ENCODE measurements around the gene PSMA3.

Gene PSMA3

DNA sequence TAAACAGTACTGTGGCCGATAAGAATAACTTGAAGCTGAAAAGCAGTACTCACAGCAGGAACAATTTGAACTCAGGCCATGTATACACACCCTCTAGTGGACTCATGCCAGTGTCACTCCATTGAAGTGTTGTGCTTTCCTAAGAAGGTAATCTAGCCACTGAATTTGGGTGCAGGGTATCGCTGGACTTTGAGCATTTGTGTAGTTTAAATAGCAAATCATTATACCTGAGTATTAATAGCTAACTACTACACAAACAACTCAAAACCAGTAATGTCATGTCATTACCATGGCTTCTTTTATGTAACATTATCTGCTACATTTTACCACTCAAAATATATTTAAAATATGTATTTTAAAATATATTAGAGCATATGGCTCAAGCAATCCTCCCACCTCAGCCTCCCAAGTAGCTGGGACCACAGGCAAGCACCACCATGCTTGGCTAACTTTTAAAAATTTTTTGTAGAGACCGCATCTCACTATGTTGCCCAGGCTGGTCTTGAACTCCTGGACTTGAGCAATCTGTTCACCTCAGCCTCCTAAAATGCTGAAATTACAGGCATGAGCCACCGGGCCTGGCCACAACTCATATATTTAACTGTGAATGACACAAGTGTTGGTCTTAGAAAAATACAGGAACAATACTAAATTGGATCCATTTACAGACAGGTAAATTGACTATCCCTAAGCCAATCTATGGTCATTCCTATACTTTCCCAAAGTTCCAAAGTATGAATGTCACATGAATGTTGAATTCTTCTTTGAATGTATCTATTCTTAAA, 28.1 kb downstream of the PSMA3 start:
- peak in 1 of 2 experiments; percentile 30 for DNase-seq

DNA sequence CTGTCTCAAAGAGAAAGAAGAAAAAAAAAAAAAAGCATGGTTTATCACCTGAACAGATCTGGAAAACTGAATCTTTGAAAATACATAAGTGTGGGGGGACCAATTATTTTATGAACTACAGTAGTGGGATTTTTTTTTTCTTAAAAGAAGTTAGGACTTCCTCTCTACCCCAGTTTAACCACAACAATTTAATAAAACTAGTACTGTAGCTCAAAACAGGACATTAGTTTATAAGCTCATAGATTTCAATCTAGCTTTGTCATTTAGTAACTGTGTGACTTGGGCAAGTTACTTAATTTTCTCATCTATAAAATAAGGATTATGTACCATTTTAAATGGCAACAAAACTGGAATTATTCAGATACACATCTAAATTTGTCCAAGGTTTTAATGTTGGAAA, 30.2 kb downstream of the PSMA3 start:
- DNase-seq: no peak

DNA sequence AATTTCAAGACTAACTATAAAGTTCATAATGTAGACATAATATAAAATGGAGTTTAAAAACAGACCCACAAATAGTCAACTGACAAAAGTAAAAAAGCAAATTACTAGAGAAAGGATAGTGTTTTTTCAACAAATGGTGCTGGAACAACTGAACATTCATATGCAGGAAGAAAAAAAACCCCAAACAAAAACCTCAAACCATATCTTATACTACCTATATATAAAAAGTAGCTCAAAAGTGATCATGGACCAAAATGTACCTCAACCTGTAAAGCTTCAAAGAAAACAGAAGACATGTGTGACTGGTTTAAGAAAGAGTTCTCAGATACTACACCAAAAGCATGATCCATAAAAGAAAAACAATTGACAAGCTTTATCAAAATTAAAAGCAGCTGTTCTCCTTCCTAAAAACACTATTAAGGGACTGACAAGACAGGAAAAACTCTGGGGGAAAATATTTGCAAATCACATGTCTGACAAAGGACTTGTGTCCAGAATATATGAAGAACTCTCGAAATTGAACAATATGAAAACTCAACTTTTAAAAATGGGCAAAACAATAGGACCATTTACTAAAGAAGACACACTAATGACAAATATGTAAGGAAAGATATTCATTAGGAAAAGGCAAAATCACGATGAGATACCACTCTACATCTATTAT, 31.0 kb downstream of the PSMA3 start:
- DNase-seq: no peak

DNA sequence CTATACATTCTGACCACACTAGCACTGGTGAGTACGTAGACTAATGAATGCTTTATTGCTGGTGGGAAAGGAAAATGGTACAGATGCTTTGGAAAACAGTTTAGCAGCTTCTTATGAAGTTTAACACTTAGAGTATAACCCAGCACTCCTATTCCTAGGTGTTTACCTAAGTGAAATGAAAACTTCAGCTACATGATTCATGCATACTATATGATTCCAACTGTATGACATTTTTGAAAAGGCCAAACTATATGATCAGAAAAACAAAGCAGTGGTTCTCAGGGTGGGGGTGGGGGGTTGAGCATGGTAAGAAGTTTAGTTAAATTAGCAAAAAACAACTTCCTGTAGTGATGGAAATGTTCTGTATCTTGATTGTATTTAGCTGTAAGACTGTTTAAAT, 31.6 kb downstream of the PSMA3 start:
- no peak for DNase-seq

DNA sequence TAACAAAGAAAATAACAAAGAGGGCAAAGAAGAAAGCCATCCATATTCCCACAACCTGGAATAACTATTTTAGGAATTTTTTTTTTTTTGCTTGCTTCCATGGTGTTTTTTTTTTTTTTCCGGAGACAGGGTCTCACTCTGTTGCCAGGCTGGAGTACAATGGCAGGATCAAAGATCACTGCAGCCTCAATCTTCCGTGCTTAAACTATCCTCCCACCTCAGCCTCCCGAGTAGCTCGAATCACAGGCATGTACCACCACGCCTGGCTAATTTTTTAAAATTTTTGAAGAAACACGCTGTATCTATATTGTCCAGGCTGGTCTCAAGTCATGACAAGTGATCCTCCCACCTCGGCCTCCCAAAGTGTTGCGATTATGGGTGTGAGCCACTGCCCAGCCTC, 33.5 kb downstream of the PSMA3 start:
- DNase-seq: no peak

GRCh38 chr14:58280954-58281787, 36.5 kb downstream of the PSMA3 start:
- DNase-seq: no peak

DNA sequence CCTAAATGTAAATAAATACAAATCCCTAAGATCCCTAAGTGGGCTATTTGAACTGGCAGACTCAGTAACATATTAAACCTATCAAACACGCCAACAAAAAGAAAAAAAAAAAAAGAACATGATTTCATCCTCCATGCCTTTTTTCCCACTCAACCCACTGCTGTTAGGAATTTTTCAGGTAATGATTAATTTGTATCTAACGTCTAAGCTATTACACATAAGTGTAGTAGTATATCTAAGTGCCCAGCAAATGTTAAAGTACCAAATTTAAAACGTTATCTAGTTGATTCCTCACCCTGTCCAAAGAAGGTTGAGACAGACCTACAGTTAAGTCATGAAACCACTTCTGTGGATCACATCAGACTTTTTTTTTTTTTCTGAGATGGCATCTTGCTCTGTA, 37.3 kb downstream of the PSMA3 start:
- no peak for DNase-seq

DNA sequence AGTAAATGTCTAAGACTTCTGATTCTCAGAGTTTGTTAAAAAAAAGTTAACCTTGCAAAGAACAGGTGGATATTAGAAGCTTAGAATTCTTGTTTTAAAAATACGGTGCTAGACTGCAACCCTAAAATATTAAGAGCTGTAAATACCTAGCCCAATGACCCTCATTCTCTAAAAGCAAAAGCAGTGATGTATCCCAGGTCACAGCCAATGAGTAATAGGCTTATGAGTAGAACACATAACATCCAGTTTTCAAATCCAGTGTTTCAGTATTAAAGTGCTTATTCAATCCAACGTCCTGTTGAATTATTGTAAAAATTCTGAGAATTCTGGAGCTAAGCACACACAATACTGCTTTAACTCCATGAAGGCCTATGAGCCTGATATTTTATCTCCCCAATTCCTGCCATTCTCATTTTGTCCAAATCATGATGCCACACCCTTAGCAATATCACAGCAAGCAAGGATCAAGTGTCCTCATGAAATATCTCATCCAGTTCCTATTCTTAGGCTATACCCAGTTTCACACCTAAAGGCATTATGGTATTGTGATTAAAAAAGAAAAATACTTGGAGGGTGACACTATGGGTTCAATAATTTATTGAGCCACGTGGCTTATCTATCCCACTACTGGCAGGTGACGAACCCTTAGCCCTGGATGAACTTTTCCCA, 38.4 kb downstream of the PSMA3 start:
- DNase-seq: no peak

DNA sequence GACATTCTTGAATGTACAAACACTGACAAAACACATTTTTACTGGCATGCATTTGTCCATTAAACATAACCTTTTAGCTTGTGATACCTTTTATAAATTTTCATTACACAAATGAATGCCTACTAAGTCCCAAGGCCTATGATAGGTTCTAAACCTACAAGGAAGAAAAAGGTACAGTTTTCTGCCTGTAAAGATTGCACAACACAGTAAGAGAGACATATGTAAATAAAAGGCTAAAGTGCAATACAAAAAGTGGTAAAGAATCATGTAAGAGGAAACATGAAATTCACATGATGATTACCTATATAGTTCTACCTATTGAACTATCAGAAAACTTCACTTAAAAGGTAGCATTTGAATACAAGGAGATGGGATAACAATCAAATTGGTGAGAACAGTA, 39.1 kb downstream of the PSMA3 start:
- DNase-seq: no peak

- DNase-seq: no peak
Measured at GRCh38 chr14:58285132-58285531, 40.5 kb downstream of the PSMA3 start.

DNA sequence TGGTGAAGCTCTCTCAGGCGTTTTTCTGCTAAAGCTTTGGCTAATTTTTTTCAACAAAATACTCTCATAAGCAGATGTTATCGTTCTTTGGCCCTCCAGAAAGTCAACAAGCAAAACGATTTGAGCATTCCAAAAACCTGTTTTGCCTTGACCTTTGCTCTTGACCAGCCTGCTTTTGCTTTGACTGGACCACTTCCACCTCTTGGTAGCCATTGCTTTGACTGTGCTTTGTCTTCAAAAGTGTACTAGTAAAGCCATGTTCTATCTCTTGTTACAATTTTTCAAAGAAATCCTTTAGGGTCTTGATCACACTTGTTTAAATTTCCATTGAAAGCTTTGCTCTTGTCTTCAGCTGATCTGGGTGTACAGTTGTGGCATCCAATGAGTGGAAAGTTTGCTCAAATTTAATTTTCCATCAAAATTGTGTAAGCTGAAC, 43.0 kb downstream of the PSMA3 start:
- DNase-seq: no peak

- no peak for DNase-seq
Measured at GRCh38 chr14:58288106-58288792, 43.6 kb downstream of the PSMA3 start.

DNA sequence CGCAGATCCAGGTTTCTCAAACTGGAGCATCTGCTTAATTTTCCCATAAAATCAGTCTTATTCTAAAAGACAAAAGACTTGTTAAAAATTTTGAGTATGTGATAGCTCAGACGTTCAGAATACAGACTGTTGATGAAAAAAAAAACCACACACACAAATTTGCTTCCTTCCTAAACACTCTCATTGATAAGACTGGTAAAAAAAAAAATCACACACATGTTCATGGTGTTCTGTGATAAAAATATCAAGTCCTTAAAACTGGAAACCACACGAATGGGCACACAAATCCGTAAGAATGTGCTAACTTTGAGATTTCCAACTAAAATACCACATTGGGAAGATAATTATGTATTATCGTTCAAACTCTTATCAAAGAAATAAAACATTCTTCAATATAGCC, 47.0 kb downstream of the PSMA3 start:
- no peak for DNase-seq

- DNase-seq: no peak
Measured at GRCh38 chr14:58292187-58292586, 47.5 kb downstream of the PSMA3 start.

- no peak for DNase-seq
Measured at GRCh38 chr14:58294201-58294600, 49.6 kb downstream of the PSMA3 start.

DNA sequence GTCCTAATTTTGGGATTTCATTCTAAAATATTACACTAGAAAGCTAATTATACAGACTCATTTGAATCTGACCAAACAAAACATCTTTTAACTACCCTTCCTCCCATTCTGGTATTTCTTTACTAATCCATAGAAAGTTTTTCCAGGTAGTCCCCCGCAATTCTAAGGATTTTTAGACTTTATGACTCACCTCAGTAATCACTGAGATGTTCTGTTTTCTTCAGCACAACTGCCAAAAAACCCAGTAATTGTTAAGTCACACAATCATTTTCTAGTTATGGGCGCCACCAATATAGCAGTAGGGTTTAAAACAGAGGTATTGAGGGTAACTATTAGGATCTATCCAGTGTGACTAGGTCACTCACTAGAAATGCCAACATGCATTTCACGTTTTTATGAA, 52.1 kb downstream of the PSMA3 start:
- DNase-seq: no peak

GRCh38 chr14:58297412-58297761, 52.7 kb downstream of the PSMA3 start:
- DNase-seq: no peak

GRCh38 chr14:58297762-58298476, 53.3 kb downstream of the PSMA3 start:
- DNase-seq: peak; percentile 99 to 100

GRCh38 chr14:58298477-58299400, 54.1 kb downstream of the PSMA3 start, which contains the start of gene ARID4A:
ARID4A (plus strand) TSS chr14:58298555; CDS start chr14:58299855, 1,300 bp downstream.
- DNase-seq: peak in 1 of 2 experiments; percentile 31
